Activated gamma-delta T cell (primary cell): ENCODE data around the gene CCDC197.

Experiments used
- DNase-seq: peaks from one replicate; lab custom pipeline; 2025; lab: John Stamatoyannopoulos, UW
- total RNA-seq, 2 donors: gene quantifications; one replicate each; lab custom pipeline; 2026; lab: John Stamatoyannopoulos, UW

The CCDC197 gene
- total RNA-seq = 0 to 0.05 reads per million in 2 donors

DNA sequence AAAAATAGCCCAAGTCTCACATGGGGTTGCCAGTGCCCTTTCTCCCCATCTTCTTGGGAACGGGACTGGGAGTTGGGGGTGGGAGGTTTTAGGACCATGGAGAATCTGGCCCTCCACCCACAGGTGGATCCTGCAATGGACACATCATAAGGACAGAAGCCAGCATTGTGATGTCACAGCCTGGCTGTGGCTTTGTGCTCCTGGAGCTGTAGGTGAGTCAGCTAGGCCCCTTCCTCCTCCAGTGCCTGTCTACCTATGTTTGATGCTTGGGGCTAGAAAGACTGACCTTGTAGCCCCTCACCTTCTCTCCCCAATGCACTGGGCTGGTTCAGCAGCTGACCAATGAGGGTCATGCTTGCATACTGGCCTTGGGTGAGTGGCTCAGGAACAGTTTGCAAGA, at the start of gene CCDC197:
CCDC197 (plus strand) TSS at position 220 of the 400 bp plus-strand sequence. CDS start 831 bp downstream, outside the sequence.
- no peak for DNase-seq

- DNase-seq = no peak
Measured at GRCh38 chr14:93949511-93950075, 47.5 kb upstream of the CCDC197 start.

DNA sequence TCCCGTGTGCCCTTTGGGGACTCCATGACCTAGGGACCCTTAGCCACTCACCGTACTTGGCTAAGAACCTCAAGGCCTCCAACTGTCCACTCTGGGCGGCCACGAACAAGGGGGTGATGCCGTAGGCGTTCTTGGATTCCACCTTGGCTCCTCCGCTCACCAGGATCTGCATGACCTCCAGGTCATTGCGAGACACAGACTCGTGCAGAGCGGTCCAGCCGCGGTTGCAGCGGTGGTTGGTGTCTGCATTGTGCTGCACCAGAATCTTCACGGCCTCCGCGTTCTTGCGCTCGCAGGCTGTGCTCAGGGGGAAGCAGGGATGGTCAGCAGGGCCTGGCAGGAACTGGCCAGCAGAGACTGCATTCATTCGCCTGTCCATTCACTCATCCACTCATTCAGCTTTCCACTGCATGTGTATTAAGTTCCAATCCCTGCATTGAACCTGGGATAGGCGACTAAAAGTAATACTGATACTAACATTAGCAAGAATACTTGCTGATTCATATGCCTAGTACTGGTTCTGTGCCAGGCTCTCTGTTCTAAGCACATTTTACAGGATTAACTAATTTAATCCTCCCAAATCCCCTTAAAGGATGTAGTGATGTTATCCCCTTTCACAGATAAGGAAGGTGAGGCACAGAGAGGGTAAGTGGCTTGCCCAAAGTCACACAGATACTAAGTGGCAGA, 46.0 kb upstream of the CCDC197 start:
- DNase-seq = no peak

GRCh38 chr14:93951635-93952540, 45.2 kb upstream of the CCDC197 start:
- no peak for DNase-seq

DNA sequence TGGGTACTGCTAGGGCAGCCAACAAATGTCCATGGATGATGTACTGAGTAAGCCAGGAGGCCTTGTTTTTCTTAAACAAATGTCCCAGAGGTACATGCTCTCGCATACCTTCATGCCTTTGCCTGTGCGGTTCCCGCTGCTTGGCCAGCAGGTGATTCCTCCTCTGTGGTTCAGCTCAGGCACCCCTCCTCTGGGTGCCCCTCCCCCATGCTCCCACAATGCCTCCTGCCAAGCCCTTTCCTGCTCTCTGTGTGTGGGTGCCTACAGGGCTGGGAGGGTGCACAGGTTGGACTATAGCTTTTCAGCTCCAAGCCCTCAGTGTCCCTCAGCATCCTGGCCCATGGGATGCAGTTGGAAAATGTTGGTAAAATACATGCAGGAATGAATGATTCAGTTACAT, 44.3 kb upstream of the CCDC197 start:
- DNase-seq = no peak

DNA sequence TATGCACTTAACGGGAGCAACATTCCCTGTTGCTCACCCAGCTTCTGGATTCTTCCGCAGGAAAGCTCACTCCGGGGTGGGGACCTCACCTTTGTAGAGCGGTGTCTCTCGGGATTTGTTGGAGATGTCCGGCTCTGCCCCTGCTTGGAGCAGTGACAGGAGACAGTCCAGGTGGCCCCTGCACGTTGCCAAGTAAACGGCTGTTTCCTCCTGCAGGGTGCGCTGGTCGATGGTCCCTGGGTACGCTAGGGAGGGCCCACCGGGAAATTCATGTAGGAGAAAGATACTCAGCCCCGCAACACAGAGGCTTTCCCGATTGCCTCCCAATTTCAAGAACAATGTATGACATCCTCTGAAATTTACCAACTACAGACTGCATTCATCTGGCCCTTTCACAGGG, 43.8 kb upstream of the CCDC197 start:
- no peak for DNase-seq

- no peak for DNase-seq
Measured at GRCh38 chr14:93953739-93954515, 43.2 kb upstream of the CCDC197 start.

- DNase-seq = no peak
Measured at GRCh38 chr14:93954516-93954830, 42.6 kb upstream of the CCDC197 start.

DNA sequence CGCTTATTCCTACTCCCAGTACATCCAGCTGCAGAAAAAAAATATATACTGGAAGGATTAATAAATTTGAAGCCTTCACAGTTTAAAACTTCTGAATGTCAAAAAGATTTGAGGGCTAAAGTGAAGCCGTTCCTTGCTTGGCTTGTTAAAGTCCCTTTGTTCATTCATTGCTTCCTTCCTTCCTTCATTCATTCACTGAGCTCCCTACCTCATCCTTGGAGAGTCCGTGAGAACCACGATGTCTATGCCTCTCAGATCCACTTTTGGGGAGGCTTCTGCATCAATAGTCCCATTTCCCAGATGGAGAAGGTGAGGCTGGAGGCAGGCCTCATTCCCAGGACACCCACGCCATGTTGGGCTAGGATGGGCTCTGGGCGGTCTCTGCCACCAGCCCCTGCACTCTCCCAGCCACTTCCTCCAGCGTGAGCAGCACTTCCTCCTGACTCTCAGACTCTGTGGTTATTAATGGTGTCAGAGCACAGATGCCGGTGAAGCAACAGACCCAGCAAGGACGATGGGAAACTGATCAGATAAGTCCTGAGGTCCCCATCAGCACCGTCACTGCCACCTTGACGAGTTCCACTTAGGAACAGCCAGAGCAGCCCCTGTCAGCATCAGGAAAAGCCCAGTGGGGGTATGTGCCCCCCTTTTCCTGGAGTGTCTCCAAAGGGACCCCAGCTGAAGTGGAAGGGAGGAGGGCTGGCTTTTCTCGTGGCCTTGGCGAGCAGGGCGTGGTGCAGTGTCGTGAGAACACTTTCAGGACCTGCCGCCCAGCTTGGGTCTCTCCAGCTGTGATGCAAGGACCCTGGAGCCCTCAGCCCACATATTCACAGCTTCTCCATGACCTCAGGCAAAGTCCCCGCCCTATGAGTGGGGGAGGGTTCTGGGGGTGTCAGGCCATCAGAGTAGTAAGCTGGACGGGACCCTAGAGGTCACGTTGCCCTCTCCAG, 41.9 kb upstream of the CCDC197 start:
- DNase-seq = no peak

DNA sequence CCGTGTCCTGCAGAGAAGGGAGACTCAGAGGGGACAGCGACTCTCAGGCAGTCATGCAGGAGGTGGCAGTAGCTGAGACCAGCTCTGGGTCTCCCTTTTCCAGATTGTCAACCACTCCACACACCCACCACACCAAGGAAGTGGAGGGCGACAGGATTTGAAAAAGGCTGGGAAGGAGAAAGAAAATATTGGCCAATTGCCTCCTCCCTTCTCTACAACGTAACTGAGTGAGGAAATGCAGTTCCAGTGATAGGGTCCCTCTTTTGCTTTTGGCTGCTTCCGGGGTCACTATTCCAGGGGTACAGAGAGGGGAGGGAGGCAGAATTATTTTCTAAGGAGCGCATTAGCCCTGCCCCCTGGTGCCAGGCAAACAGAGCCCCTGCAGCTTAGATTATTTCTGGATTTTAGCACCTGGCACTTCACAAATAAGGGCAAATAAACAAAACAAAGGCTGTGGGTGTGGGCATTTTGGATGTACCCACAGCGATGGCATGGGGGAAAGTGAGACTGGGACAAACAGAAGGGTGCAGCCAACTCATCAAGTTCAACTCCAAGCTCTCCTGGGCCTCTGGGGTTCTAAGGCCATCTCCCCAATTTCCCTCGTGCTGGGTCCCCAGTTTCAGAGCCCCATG, 41.1 kb upstream of the CCDC197 start:
- no peak for DNase-seq

DNA sequence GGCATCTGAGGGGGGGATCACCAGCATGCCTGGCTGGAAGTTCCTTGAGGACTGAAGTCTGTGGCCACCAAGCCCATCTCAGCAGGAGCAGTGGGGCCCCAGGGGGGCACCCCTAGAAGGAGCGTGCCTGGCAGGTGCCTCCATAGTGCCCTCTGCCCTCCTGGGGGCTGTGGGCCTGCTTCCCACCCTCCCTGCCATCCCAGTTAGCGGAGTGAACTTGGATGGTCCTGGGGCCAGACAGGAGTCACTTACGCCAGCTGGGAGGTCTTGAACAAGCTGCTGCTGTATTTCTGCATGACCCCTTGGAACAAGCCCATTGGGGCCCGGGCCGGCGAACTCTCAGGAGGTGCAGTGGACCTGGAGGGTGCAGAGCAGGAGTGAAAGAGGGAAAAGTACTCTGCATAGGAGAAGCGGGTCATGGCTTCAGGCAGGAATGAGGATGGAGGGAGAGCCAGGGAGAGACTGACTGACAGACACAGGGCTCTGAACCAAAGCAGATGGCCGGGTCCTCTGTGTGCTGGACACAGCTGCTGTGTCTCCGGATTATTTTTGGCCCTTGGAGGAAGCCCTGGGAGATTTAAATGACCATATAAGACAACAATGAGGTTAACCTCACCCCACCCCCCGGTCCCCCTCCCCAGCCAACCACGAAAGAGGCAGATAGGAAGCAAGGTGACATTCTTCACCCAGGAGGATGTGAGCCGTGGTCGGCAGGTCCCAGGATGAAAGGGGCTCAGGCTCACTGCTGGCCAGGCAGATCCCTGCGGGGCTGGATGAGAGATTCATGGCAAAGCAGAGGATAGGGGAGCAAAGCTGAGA, 40.4 kb upstream of the CCDC197 start:
- no peak for DNase-seq

DNA sequence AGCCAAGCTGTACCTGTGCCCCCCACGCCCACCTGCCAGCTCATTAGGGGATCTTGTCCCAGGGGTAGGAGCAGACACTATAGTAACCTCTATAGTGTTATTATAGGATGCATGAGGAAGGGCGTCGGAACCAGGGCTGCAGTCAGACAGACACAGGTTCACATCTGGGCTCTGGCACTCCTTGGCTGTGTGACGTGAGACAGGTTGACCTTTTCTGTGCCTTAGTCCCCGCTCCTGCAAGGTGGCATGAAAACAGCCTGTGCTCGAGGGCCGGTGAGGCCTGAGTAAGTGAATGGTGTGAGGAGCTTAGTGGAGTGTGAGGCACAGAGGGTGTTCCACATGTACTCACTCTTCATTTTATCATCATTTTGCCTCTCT, 39.8 kb upstream of the CCDC197 start:
- DNase-seq = no peak

- DNase-seq = no peak
Measured at GRCh38 chr14:93957751-93958566, 39.1 kb upstream of the CCDC197 start.

- DNase-seq = no peak
Measured at GRCh38 chr14:93958567-93959238, 38.4 kb upstream of the CCDC197 start.

DNA sequence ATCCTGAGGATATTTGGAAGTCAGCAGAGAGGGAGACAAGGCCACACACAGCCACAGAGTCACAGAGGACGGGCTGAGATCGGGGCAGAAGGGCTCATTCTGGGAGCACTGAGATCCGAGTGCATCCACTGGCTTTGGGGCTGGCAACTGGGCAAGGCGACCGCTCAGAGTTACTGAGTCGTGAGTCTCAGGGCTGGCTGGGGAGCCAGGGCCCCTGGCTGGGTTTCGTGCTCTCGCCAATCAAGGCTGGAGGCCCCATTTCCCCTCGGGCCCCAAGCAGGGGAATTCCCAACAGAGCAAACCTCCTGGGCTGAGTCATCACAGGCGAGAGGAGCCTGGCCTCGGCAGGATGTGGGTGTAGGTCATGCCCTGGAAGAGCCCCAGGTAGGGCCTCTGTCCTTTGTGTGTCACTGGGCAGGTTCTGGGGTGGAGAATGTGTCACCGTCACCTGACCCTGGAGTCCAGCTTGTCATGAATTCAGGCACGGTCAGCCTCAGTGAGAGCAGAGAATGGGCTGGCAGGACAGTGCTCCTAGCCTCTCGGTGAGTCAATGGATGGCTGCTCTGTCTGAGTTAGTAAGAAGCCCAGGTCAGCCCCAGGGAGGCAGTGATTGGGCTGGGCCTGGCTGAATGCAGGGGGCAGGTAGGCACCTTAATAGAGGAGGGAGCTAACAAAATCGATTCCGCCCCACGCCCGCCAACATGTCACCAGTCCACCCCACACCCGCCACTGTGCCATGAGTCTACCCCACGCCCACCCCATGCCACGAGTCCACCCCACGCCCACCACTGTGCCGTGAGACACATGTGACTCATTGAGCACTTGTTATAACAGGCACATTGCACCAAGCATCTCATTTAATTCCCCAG, 37.6 kb upstream of the CCDC197 start:
- peak; percentile 66 for DNase-seq

DNA sequence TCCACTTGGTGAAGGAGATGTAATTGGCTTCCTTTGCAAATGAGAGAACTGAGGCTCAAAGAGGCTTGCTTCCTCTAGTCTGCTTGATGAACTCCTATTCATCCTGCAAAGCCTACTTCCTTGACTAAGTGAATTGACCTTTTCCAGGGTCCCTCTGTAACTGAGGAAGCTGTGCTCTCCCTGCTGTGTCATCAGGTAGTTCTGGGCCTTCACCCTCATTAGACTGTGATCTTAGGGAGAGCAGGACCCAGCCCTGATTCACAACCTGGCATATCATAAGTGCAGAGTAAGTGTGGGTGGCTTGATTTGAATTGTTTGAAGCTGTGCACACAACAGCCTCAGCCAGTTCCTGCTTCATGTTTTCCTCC, 37.0 kb upstream of the CCDC197 start:
- no peak for DNase-seq

GRCh38 chr14:93960774-93961438, 36.2 kb upstream of the CCDC197 start:
- DNase-seq = no peak
